ENCODE measurements around the gene CAB39.

CAB39 gene

GRCh38 chr2:230794497-230794896, 81.9 kb downstream of the CAB39 start:
- no peak for TF ChIP-seq CTCF (IDR thresholded peaks at IDR 0.05; ENCODE audit: control insufficient read depth, extremely low read depth, insufficient read depth)
- no peak for DNase-seq (ENCODE audit: low read depth)
- no peak overlapping the region for H3K4me3 ChIP-seq (ENCODE audit: low read depth, low read length)

- H3K4me3 ChIP-seq (ENCODE audit: low read depth, low read length), result no peak overlapping the region
- TF ChIP-seq CTCF (IDR thresholded peaks at IDR 0.05; ENCODE audit: control insufficient read depth, extremely low read depth, insufficient read depth), result no peak
- DNase-seq (ENCODE audit: low read depth), result no peak
These were observed 83.2 kb downstream of the CAB39 start for GRCh38 chr2:230795856-230796255.

GRCh38 chr2:230796280-230796862, 83.7 kb downstream of the CAB39 start:
- no peak for TF ChIP-seq CTCF (IDR thresholded peaks at IDR 0.05; ENCODE audit: control insufficient read depth, extremely low read depth, insufficient read depth)
- DNase-seq (ENCODE audit: low read depth), result peak; percentile 72
- H3K4me3 ChIP-seq (ENCODE audit: low read depth, low read length), result no peak overlapping the region

- no peak overlapping the region for H3K4me3 ChIP-seq (ENCODE audit: low read depth, low read length)
- no peak for TF ChIP-seq CTCF (IDR thresholded peaks at IDR 0.05; ENCODE audit: control insufficient read depth, extremely low read depth, insufficient read depth)
- DNase-seq (ENCODE audit: low read depth), result no peak
These were observed 85.2 kb downstream of the CAB39 start for GRCh38 chr2:230797515-230798495.

- peak; percentile 57 for TF ChIP-seq CTCF (IDR thresholded peaks at IDR 0.05; ENCODE audit: control insufficient read depth, extremely low read depth, insufficient read depth)
- H3K4me3 ChIP-seq (ENCODE audit: low read depth, low read length), result no peak overlapping the region
- DNase-seq (ENCODE audit: low read depth), result peak; percentile 22
These were observed 86.2 kb downstream of the CAB39 start for GRCh38 chr2:230798769-230799399.

GRCh38 chr2:230805353-230806017, 92.8 kb downstream of the CAB39 start:
- TF ChIP-seq CTCF (IDR thresholded peaks at IDR 0.05; ENCODE audit: control insufficient read depth, extremely low read depth, insufficient read depth), result no peak
- no peak for DNase-seq (ENCODE audit: low read depth)
- no peak overlapping the region for H3K4me3 ChIP-seq (ENCODE audit: low read depth, low read length)

All from LNCaP clone FGC (cell line).